Peyer's patch (tissue), 4 donors: ENCODE data around the gene CDK11B.
"Not testable (repeated sequence)": the region's sequence is repeated elsewhere in the genome, so short reads cannot be mapped to it uniquely, and the experiment has no call there.

Experiments used
- CTCF ChIP-seq, 6 experiments: fragments of 450-650 bp in 4 of 6; fragments of 200-600 bp in 2 of 6; sonication (generic) in 1 of 6; IDR thresholded peaks; one replicate each; pipeline ENCODE4 v1.5.1; 2017 to 2019; ENCODE audit warnings: antibody characterized with exemption in 6 of 6, mild to moderate bottlenecking in 3 of 6, moderate library complexity in 1 of 6
- POLR2A ChIP-seq, 2 donors: fragments of 450-650 bp; IDR thresholded peaks; one replicate each; pipeline ENCODE4 v1.5.1; 2017; ENCODE audit warnings: antibody characterized with exemption in 2 of 2, mild to moderate bottlenecking in 2 of 2, moderate library complexity in 2 of 2

- TF ChIP-seq CTCF, POLR2A (IDR thresholded peaks at IDR 0.05): not testable (repeated sequence)
Measured at GRCh38 chr1:1636621-1637478, 22.0 kb downstream of the CDK11B start.
